Tibial nerve (tissue), 4 donors: ENCODE results near the gene MYADML2.

Source experiments
- CTCF ChIP-seq, 5 experiments: fragments of 200-600 bp in 3 of 5; fragments of 450-650 bp in 2 of 5; sonication (generic) in 3 of 5; IDR thresholded peaks; one replicate each; pipeline ENCODE4 v1.5.1; 2016 to 2019; ENCODE audit warnings: antibody characterized with exemption in 5 of 5, mild to moderate bottlenecking in 3 of 5, moderate library complexity in 2 of 5
- EP300 ChIP-seq, 2 donors: sonication (generic); formaldehyde crosslinking; IDR thresholded peaks; one replicate each; pipeline ENCODE4 v1.6.1; 2017; ENCODE audit warnings: antibody characterized with exemption in 2 of 2, mild to moderate bottlenecking in 1 of 2
- POLR2A ChIP-seq, 2 donors: fragments of 450-650 bp; IDR thresholded peaks; one replicate each; pipeline ENCODE4 v1.6.1; 2017; ENCODE audit warnings: antibody characterized with exemption in 2 of 2, mild to moderate bottlenecking in 2 of 2, moderate library complexity in 2 of 2

DNA sequence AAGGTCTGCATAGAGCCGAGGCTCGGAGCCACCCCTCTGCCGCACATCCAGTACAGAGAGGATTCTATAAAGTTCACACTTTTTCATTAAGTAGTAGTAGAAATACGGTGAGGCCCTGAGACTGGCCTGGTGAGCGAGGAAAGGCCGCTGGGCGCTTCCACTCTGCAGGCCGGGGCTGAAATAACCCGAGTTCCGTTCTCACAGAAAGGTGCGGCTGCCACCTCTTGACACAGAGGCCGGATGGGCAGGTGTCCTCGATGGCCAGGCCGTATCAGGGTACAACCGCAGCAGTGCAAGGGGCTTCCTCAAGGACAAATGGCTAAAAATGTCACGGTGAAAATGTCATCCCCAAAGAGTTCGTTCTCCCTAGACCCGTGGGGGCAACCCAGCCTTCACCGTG lies 35.1 kb downstream of the MYADML2 start:
- TF ChIP-seq CTCF (IDR thresholded peaks at IDR 0.05) (no peak), EP300 (IDR thresholded peaks at IDR 0.05) (no peak), POLR2A (IDR thresholded peaks at IDR 0.05) (no peak)
